Rectal smooth muscle tissue (tissue), 1 donor: ENCODE data around the gene MYLK.
A peak's percentile ranks its signal among the peaks of the same experiment; 100 is the strongest.
"Not testable (repeated sequence)": the region's sequence is repeated elsewhere in the genome, so short reads cannot be mapped to it uniquely, and the experiment has no call there.

Experiments
- H3K27ac ChIP-seq: one replicate; pipeline ENCODE4 v1.7.0; 2013; ENCODE audit warnings: low read depth, low read length, inconsistent platforms
- H3K27me3 ChIP-seq: one replicate; pipeline ENCODE4 v1.7.0; 2013; ENCODE audit warnings: low read length; ENCODE audit not compliant: control insufficient read depth, insufficient read depth
- H3K36me3 ChIP-seq: one replicate; pipeline ENCODE4 v1.7.0; 2013; ENCODE audit warnings: low read length; ENCODE audit not compliant: control insufficient read depth, insufficient read depth
- H3K4me1 ChIP-seq: one replicate; pipeline ENCODE4 v1.7.0; 2013; ENCODE audit warnings: low read length; ENCODE audit not compliant: control insufficient read depth, insufficient read depth
- H3K4me3 ChIP-seq: one replicate; pipeline ENCODE4 v1.7.0; 2013; ENCODE audit warnings: low read length
- H3K9ac ChIP-seq: one replicate; pipeline ENCODE4 v1.7.0; 2013; ENCODE audit warnings: low read length

MYLK gene

GRCh38 chr3:123618768-123619484 lies 265.2 kb downstream of the MYLK start:
- Histone ChIP-seq H3K4me1 (peaks cover 19% of the 10 kb centered on the region), H3K4me3 (peak overlapping the region; percentile 65), H3K36me3 (peaks cover 8% of the 10 kb centered on the region), H3K27ac (peak overlapping the region; percentile 99), H3K27me3 (no peaks in the 10 kb centered on the region), H3K9ac (peak overlapping the region; percentile 43)

DNA sequence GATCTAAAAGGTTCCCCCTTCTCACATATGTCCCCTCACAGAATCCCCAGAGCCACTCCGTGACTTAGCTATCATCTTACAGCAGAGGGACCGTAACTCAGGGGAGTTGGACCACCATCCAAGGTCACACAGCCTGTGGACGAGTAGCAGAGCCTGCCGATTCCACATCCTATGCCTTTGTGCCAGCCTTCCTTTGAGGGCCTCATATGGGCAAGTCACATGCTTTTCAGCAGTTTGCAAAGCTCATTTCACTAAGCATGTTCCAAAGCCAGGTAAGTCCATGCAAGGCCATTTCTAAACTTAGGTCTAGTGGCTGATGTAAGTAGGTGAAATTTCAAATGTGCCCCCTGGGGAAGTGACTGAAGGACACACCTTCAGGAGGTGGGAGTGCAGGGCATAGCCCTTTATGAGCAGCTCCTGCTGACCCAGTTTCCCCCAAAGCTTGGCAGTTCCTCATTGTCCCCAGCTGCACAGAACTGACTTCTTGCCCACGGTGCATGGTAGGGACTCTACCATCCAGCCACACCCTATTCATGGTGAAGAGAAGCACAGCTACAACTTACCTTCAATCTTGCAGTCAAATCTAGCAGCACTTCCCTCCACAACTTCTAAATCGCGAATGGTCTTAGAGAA lies 265.9 kb downstream of the MYLK start:
- H3K9ac ChIP-seq, result peak overlapping the region; percentile 25
- peaks cover 8% of the 10 kb centered on the region for H3K36me3 ChIP-seq
- peak overlapping the region; percentile 99 for H3K27ac ChIP-seq
- no peaks in the 10 kb centered on the region for H3K27me3 ChIP-seq
- H3K4me1 ChIP-seq, result peaks cover 25% of the 10 kb centered on the region
- H3K4me3 ChIP-seq, result peak overlapping the region; percentile 65

DNA sequence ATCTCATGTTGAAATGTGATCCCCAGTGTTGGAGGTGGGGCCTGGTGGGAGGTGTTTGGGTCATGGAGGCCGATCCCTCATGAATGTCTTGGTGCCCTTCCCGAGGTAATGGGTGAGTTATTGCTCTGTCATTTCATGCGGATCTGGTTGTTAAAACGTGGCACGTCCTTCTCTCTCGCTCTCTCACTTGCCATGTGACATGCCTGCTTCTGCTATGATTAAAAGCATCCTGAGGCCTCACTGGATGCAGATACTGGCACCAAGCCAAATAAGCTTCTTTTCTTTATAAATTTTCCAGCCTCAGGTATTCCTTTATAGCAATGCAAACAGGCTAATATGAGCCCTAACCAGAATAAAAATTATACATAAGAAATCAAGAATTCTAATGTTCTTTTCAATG lies 267.5 kb downstream of the MYLK start:
- Histone ChIP-seq H3K36me3 (peaks cover 12% of the 10 kb centered on the region), H3K4me3 (no peak overlapping the region), H3K27ac (no peak overlapping the region), H3K9ac (no peak overlapping the region), H3K4me1 (peaks cover 30% of the 10 kb centered on the region), H3K27me3 (no peaks in the 10 kb centered on the region)

DNA sequence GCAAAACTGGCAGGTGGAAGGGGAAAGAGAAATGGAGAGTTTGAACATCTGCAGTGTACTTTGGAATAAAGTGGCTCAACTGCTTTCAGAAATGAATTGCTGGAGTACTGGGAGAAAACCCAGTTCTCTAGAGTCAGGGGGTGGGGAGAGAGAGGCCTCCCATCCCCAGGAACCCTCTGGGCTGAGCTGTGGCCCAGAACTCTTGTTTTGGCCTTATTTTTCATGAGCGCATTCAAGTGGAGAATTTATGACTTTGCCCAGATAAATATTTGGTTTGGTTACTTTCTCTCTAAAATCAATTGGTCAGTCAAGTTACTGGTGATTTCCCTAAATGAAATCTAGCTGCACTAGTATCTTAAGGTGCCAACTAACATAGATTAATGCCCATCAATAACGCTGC lies 270.6 kb downstream of the MYLK start:
- Histone ChIP-seq H3K27ac (no peak overlapping the region), H3K4me1 (peaks cover 22% of the 10 kb centered on the region), H3K27me3 (no peaks in the 10 kb centered on the region), H3K36me3 (peaks cover 15% of the 10 kb centered on the region), H3K4me3 (no peak overlapping the region), H3K9ac (no peak overlapping the region)

DNA sequence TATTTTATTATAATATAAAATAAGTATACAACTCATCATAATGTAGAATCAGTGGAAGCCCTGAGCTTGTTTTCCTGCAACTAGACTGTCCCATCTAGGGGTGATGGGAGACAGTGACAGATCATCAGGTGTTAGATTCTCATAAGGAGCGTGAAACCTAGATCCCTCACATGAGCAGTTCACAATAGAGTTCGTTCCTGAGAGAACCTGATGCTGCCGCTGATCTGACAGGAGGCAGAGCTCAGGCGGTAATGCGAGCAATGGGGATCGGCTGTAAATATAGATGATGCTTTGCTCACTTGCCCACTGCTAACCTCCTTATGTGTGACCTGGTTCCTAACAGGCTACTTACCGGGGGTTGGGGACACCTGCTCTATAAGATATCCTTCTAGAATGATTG lies 272.5 kb downstream of the MYLK start:
- not testable (repeated sequence) for H3K27ac ChIP-seq, H3K27me3 ChIP-seq, H3K4me3 ChIP-seq, H3K9ac ChIP-seq
- Histone ChIP-seq H3K36me3 (peaks cover 12% of the 10 kb centered on the region), H3K4me1 (peaks cover 22% of the 10 kb centered on the region)

- H3K4me1 ChIP-seq, result peaks cover 22% of the 10 kb centered on the region
- peak overlapping the region; percentile 8 for H3K27ac ChIP-seq
- no peaks in the 10 kb centered on the region for H3K27me3 ChIP-seq
- no peak overlapping the region for H3K4me3 ChIP-seq
- H3K9ac ChIP-seq, result no peak overlapping the region
- H3K36me3 ChIP-seq, result peaks cover 12% of the 10 kb centered on the region
Observed at GRCh38 chr3:123611082-123611481, 273.1 kb downstream of the MYLK start.

GRCh38 chr3:123610331-123610730 lies 273.8 kb downstream of the MYLK start:
- Histone ChIP-seq H3K9ac (no peak overlapping the region), H3K27ac (no peak overlapping the region), H3K36me3 (peaks cover 12% of the 10 kb centered on the region), H3K4me3 (no peak overlapping the region), H3K27me3 (no peaks in the 10 kb centered on the region), H3K4me1 (peaks cover 22% of the 10 kb centered on the region)

DNA sequence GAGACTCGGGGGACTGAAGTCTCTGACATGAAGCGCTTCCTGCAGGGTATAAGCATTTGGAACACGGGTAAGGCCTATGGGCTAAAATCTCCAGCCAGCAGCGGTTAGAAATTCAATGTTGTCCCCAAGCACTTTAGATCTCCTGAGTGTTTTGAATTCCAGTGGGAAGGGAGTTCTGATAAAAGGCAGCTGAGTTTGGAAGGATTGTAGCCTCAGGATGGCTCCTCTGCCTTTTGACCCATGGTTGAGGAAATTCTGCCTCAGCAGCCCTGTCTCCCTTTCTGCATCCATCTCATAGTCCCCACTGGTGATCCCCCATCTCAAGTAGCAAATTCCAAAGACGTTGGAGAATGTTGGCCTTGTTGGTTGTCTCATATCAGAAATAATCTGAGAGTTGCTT lies 275.1 kb downstream of the MYLK start:
- H3K4me3 ChIP-seq, result no peak overlapping the region
- H3K9ac ChIP-seq, result no peak overlapping the region
- H3K27ac ChIP-seq, result no peak overlapping the region
- H3K4me1 ChIP-seq, result peaks cover 21% of the 10 kb centered on the region
- H3K27me3 ChIP-seq, result no peaks in the 10 kb centered on the region
- peaks cover 12% of the 10 kb centered on the region for H3K36me3 ChIP-seq

GRCh38 chr3:123608263-123608937 lies 275.7 kb downstream of the MYLK start:
- no peak overlapping the region for H3K9ac ChIP-seq
- no peak overlapping the region for H3K4me3 ChIP-seq
- H3K27me3 ChIP-seq, result no peaks in the 10 kb centered on the region
- H3K27ac ChIP-seq, result no peak overlapping the region
- peaks cover 12% of the 10 kb centered on the region for H3K36me3 ChIP-seq
- H3K4me1 ChIP-seq, result peaks cover 17% of the 10 kb centered on the region

DNA sequence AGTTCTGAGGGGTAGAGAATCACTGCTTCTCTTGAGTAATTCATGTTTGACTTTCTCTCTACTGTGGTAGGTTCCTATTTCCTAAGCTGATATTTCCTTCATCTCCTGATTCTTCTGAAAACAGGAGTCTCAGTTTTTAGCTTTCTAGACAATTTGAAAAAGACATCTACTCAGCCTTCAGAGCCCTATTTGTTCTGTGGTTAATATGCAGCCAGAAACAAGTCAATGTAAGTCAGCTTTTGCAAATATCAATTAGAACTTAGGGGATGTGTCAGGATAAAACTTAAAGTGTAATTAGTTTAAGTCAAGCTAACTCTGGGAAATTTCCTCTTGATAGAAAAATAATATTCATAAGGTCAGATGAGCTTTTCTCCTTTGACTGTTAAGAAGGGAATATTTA lies 277.6 kb downstream of the MYLK start:
- H3K36me3 ChIP-seq, result peaks cover 4% of the 10 kb centered on the region
- H3K4me3 ChIP-seq, result no peak overlapping the region
- peaks cover 2% of the 10 kb centered on the region for H3K4me1 ChIP-seq
- no peak overlapping the region for H3K9ac ChIP-seq
- H3K27ac ChIP-seq, result no peak overlapping the region
- no peaks in the 10 kb centered on the region for H3K27me3 ChIP-seq

- H3K4me1 ChIP-seq, result no peaks in the 10 kb centered on the region
- H3K4me3 ChIP-seq, result no peak overlapping the region
- no peak overlapping the region for H3K9ac ChIP-seq
- H3K36me3 ChIP-seq, result peaks cover 4% of the 10 kb centered on the region
- no peak overlapping the region for H3K27ac ChIP-seq
- H3K27me3 ChIP-seq, result no peaks in the 10 kb centered on the region
Observed at GRCh38 chr3:123605789-123606234, 278.3 kb downstream of the MYLK start.

DNA sequence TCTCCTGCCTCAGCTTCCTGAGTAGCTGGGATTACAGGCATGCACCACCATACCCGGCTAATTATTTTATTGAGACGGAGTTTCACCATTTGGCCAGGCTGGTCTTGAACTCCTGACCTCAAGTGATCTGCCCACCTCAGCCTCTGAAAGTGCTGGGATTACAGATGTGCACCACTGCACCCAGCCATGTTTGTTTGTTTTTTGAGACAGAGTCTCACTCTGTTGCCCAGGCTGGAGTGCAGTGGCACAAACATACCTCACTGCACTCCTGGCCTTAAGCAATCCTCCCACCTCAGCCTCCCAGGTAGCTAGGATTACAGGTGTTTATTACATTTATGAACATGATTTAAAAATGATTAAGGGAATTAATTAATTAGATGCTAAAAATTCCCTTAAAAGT lies 281.0 kb downstream of the MYLK start:
- not testable (repeated sequence) for H3K4me3 ChIP-seq, H3K27ac ChIP-seq, H3K36me3 ChIP-seq, H3K27me3 ChIP-seq, H3K4me1 ChIP-seq, H3K9ac ChIP-seq
